GM19099 (cell line): ENCODE measurements around the gene HK2.

Source experiments
- POLR2A ChIP-seq: IDR thresholded peaks from 3 replicates; pipeline ENCODE4 v1.6.1; 2011; ENCODE audit warnings: low read depth; ENCODE audit not compliant: insufficient read length; ENCODE audit errors: extremely low read depth

HK2 gene

DNA sequence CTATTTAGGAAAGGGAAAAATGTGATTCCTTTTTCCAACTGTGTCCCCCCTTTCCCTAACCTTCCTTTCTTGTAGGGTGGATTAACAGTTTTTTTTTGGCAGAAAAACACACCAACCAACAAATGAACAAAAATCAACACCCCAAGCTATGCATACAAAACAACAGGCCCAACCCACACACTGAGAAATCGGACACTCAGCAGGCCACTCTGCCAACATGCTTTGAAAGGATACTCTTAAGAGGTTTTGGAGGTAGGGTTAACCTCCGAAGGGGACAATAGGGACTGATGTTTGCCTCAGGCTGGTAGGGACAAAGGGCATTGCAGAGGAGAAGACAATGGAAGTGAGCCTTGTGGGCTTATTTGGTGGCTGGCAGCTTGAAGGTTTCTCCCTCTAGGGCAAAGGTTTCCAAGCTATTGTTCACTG, 91.4 kb downstream of the HK2 start:
- TF ChIP-seq POLR2A: no peak

DNA sequence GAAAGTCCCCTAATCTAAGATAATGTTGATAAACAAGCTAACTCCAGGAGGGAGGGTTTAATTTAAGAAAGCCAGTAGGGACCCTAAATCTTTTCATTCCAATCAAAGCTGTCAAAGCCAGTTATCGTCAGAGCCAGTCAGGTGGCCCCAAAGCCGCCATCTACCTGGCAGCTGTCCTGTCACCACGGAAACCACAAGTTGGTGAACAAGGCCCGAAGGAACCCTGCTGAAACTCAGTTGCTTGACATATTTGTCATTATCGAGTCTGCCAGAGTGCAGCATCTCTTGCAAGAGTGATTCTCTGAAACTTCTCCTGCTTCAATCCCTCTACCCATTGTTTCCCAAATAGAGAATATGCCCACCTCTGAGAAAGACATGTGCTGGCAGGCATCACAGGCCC, 93.7 kb downstream of the HK2 start:
- TF ChIP-seq POLR2A: no peak

DNA sequence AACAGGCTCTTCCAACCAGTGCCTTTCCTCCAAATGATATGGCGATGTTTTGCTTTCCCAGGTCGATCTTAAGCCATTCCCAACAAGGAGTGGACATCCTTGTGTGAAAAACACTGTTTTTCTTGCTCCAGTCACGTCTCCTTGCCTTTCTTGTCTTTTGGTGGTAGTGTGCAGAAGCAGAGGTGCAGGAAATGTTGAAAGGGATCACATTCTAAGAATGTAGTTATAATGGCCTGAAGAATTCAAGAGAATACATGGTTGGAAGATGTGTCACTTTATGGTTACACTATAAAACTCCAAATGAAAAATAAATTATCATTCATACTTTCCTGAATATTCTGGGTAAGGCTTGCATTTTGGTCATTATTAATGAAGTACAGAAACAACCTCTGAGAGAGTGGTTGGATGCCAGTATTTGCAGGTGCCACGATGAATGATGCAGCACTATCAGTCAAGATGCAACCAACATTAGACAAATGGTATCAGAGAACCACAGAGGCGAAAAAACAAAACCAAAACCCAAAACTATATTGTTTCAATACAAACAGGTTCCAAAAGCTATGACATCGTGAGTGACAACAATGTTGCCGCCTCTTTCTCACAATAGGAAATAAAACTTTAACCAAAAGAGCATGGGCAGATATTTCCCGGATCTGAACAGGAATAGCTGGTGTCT, 97.0 kb downstream of the HK2 start:
- TF ChIP-seq POLR2A: no peak

DNA sequence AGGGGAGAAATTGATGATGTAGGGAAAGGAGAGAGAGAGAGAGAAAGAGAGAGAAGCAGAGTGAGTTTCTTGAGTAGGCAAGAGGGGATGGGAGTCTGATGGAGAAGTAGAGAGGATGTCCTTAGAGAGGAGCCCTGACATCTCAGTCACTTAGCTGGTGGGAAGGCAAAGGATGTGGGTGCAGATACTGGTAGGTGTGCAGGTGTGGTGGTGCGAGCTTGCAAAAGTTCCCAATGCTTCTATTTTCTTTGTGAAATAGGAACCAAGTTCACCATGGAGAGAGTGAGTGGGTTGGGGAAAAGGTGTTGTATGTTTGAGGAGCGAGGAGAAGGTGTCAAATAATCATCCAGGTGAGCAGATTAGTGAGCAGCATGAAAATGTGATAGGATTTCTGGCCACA, 98.0 kb downstream of the HK2 start:
- no peak for TF ChIP-seq POLR2A

DNA sequence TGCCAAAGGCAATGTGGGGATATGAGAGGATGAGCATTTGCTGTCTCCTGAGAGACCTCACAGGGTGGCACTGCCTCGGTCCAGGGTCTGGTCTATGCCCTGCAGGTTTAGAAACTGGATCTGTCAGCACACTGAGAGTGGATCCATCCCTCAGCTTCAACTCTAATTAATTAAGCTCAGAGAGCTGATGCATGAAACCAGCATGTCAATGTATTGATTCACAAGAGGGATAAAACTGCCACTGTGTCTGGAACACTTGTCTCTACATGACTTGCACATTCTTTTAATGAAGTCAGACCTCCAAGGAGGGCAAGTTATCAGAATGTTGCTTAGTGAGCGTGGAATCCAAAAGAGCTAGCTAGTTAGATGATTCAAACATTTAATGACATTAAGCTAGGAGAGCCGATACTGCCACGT, 102.1 kb downstream of the HK2 start:
- no peak for TF ChIP-seq POLR2A

DNA sequence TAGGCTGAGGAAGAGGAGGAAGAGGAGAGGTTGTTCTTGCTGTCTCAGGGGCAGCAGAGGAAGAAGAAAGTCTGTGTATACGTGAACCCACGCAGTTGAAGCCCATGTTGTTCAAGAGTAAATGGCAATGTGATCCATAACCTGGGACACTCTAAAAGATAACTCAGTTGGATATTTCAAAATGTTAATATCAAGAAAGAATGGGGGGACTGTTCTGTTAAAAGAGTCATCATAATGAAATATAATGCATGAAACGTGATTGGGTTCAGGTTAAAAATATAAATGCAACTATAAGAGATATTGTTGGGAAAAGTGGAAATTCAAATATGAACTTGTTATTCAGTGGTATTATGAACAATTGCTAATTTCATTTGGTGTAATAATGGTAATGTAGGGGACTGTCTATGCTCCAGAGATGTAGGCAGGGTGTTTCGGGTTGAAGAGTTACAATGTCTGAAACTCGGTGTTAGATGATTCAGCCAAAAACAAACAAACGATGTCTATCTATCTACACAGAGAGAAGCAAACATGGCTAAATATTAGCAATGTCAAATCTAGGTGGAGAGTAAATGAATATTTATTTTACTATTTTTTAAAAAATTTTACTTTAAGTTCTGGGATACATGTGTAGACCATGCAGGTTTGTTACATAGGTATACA, 103.4 kb downstream of the HK2 start:
- no peak for TF ChIP-seq POLR2A

DNA sequence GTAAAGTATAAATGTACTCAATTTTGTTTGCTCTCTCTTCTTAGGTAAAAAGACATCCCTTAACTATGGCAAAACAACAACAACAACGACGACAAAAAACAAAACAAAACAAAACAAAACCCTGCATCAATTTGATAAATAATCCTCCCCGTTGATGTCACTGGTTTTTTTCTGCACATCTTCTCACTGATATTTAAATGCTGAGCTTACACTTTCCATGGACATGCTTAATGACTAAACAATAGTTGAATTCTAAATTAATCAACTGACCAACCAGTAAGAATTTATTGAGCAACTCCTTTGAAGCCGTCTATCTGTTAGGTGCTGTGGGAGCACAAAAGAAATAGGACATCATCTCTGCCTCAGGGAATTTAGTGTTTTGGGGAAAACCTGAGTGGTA, 104.3 kb downstream of the HK2 start:
- TF ChIP-seq POLR2A: no peak

DNA sequence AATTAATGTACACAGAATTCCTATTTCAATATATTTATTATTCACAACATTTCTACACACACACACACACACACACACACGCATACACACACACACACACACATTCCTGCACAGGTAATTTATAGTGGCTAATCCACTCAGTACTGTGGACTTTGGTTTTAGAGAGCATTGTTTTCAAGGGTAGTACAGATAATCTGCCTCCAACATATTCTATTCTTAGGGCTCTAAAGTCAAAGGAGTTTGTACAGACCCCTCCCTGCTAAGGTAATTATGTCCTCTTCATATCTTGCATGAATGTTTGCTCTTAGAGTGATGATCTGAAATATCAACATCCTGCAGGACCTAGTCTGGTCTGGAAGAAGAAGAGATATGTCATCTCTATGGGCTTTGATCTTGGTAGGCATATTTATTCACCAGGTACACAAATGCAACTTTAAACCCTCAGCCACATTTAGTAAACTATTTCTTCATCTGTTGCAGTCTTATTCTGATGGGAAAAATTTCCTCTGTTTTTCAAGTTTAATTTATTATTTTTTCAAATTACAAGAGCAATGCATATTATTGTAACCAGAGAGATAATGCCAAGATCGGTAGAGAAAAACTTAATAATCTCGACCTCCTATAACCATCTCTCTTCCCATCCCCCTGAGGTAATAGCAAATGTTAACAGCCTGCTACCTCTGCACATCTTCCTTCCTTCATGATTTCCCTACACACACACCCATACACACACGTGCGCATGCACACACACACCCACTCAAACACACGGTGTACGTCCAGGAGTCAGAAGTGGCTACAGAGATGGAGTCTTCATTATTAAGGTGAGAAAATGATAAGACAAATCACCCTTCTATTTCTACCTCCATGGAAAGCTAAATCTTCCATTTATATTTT, 106.2 kb downstream of the HK2 start:
- TF ChIP-seq POLR2A: no peak

DNA sequence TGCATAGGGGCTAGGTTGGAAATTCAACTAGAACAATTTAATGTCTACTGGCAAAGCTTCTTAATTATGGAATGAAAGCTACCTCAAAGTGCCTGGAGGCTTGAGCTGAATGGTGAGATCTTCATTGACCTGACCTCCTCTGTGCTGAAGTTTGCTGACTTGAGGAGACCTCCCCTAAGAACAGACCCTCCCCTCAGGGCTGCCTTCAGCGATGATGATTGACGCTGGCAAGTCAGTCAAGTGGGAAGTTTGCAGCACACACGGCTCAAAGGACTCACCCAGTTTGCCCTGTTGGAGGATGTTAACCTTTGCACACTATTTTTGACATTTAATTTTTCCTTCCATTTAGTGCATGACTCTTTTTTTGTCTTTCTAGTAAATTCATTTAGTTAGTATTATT, 107.4 kb downstream of the HK2 start:
- TF ChIP-seq POLR2A: no peak

DNA sequence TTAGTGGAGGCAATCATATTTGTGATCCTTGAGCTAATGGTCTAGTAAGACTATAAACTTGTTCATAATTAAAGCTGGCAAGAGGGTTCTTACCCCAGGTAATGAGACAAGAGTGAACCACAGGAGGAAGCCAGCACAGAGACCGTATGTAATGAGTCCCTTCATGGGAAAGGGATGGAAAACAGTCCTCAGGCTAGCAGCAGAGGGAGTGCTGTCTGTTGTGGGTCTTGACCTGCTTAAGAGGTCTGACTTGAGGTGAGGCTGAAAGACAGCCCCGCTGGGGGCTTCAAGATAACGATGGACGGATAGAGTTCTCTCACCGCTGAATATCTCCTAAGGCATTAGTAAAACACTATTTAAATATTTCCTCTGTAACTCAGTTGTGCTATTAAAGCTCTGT, 108.3 kb downstream of the HK2 start:
- TF ChIP-seq POLR2A: no peak
